Mesothelial cell of epicardium (in vitro differentiated cells): ENCODE results near the gene APEH. TPM values are rescaled to one million over a fixed set of nuclear protein-coding genes. Genes with fewer than 3 reads are reported as not detected.

Experiments used
- DNase-seq, 2 experiments: peaks; one replicate each; pipeline ENCODE4 v3.0.0; 2021; ENCODE audit warnings: low spot score in 2 of 2; ENCODE audit not compliant: unreplicated experiment in 2 of 2
- H3K27ac Mint-ChIP-seq: 2 replicates; pipeline ENCODE4 v1.8.0; 2021; ENCODE audit warnings: mixed read lengths
- H3K27me3 Mint-ChIP-seq: 2 replicates; pipeline ENCODE4 v1.8.0; 2021; ENCODE audit warnings: low read depth, mixed read lengths
- H3K36me3 Mint-ChIP-seq: 2 replicates; pipeline ENCODE4 v1.8.0; 2021; ENCODE audit warnings: mixed read lengths
- H3K4me1 Mint-ChIP-seq: 2 replicates; pipeline ENCODE4 v1.8.0; 2021; ENCODE audit warnings: mixed read lengths
- H3K4me3 Mint-ChIP-seq: 2 replicates; pipeline ENCODE4 v1.8.0; 2021; ENCODE audit warnings: mild to moderate bottlenecking, moderate library complexity, mixed read lengths
- H3K9me3 Mint-ChIP-seq: 2 replicates; pipeline ENCODE4 v1.8.0; 2021; ENCODE audit warnings: mixed read lengths
- CTCF ChIP-seq: fragments of 200-600 bp; sonication (generic); IDR thresholded peaks from one replicate; pipeline ENCODE4 v1.5.0; 2021; ENCODE audit warnings: antibody characterized with exemption; ENCODE audit not compliant: unreplicated experiment
- total RNA-seq: library from RNA; stranded (reverse); gene quantifications from 3 replicates; pipeline ENCODE4 v1.2.1, GENCODE V29; 2021

APEH gene
- total RNA-seq, 1 donor from 2014 or later: 111 TPM

DNA sequence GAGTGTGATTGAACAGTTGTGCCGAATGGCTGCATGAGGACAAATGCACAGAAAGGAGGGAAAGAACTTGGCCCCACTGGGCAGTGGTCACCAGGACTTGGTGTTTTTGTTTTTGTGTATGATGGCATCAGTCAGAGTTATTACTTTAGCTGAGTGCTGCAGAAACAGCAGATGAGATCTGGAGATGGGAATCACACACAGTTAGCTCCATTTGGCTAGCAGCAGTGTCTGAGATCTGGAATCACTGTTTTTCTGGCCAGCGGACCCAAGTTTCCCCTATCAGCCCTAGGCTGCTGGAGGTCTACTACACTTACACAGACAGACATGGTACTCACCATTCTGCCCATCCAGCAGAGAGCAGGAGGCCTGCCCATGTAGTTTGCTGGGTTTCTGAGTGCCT is 45.9 kb upstream of the APEH start:
- no peaks in the 10 kb centered on the region for H3K36me3 Mint-ChIP-seq
- H3K4me3 Mint-ChIP-seq: no peak overlapping the region
- H3K27ac Mint-ChIP-seq: no peak overlapping the region
- H3K4me1 Mint-ChIP-seq: no peaks in the 10 kb centered on the region
- peaks cover 7% of the 10 kb centered on the region for H3K9me3 Mint-ChIP-seq
- no peak for DNase-seq
- TF ChIP-seq CTCF: no peak
- peaks cover 12% of the 10 kb centered on the region for H3K27me3 Mint-ChIP-seq

DNA sequence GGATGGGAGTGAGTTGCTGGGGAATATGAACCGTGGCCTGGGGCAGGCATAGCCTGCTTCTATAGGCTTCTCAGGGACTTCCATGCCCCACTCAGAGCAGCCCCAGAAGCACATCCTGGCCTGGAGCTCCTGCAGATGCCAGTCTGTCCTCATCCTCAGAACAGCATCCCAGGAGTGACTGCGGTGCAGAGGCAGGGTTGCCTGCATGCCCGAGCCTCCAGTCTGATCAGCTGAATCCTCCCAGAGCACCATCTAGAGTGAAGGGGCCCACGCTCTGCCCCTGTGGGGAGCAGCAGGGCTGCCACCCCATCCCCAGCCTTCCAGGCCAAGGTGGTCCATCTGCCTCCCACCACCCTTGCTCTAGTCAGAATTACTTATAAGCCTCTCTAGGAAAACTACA is 44.7 kb upstream of the APEH start:
- H3K9me3 Mint-ChIP-seq: peaks cover 7% of the 10 kb centered on the region
- H3K4me3 Mint-ChIP-seq: no peak overlapping the region
- no peaks in the 10 kb centered on the region for H3K36me3 Mint-ChIP-seq
- TF ChIP-seq CTCF: no peak
- H3K27ac Mint-ChIP-seq: no peak overlapping the region
- DNase-seq: no peak
- peaks cover 12% of the 10 kb centered on the region for H3K27me3 Mint-ChIP-seq
- no peaks in the 10 kb centered on the region for H3K4me1 Mint-ChIP-seq

- Mint-ChIP-seq H3K9me3 (peaks cover 7% of the 10 kb centered on the region), H3K27ac (no peak overlapping the region), H3K4me1 (no peaks in the 10 kb centered on the region), H3K27me3 (peaks cover 12% of the 10 kb centered on the region), H3K4me3 (no peak overlapping the region), H3K36me3 (no peaks in the 10 kb centered on the region)
- no peak for DNase-seq
- no peak for TF ChIP-seq CTCF
Observed at GRCh38 chr3:49629866-49630265, 44.3 kb upstream of the APEH start.

DNA sequence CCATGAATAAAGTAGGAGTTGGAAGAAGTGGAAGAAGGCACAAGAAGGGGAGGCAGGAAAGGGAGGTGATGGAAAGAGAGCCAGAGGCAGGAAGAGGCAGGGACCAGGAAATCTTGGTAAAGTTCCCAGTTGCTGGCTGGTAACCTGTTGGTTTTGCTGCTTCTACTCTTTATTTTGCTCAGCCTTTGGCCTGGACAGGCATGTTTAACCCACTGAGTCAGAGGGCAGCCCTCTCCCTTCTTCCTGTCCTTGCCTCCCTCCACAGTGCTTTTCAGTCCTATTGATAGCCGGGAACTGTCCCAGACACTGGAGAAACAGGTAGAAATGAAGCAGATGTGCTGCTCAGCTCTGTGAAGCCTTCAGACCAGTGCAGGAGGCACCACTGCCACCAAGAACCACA is 43.4 kb upstream of the APEH start:
- Mint-ChIP-seq H3K27me3 (peaks cover 14% of the 10 kb centered on the region), H3K4me3 (no peak overlapping the region), H3K9me3 (peaks cover 7% of the 10 kb centered on the region), H3K4me1 (no peaks in the 10 kb centered on the region), H3K27ac (no peak overlapping the region), H3K36me3 (no peaks in the 10 kb centered on the region)
- no peak for TF ChIP-seq CTCF
- no peak for DNase-seq

GRCh38 chr3:49634736-49635135 is 39.4 kb upstream of the APEH start:
- no peaks in the 10 kb centered on the region for H3K4me1 Mint-ChIP-seq
- H3K36me3 Mint-ChIP-seq: no peaks in the 10 kb centered on the region
- no peak for DNase-seq
- no peak overlapping the region for H3K4me3 Mint-ChIP-seq
- peaks cover 12% of the 10 kb centered on the region for H3K27me3 Mint-ChIP-seq
- TF ChIP-seq CTCF: no peak
- H3K9me3 Mint-ChIP-seq: peaks cover 7% of the 10 kb centered on the region
- no peak overlapping the region for H3K27ac Mint-ChIP-seq
